GM23338 (cell line): ENCODE data around the gene LYST. TPM values are rescaled to one million over a fixed set of nuclear protein-coding genes. Genes with fewer than 3 reads are reported as not detected.
"Not testable (repeated sequence)": the region's sequence is repeated elsewhere in the genome, so short reads cannot be mapped to it uniquely, and the experiment has no call there.

ENCODE experiments used
- ATAC-seq: fragments of 200-7000 bp; cut with Tn5 transposase; 3 replicates; pipeline ENCODE4 v1.9.1; 2020
- DNase-seq: peaks from one replicate; pipeline ENCODE4 v3.0.0-alpha.2; 2015; ENCODE audit warnings: low spot score
- H2AFZ ChIP-seq: fragments of 200-600 bp; sonication (generic); 2 replicates; pipeline ENCODE4 v1.8.0; 2016; ENCODE audit warnings: antibody characterized with exemption, mild to moderate bottlenecking, moderate library complexity
- H3F3A ChIP-seq: fragments of 200-600 bp; sonication (generic); replicated peaks from 2 replicates; pipeline ENCODE4 v1.8.0; 2017; ENCODE audit warnings: antibody characterized with exemption, mixed run types, low read depth
- H3K27ac ChIP-seq: fragments of 200-600 bp; sonication (generic); 2 replicates; pipeline ENCODE4 v1.6.1; 2016; ENCODE audit warnings: low read depth
- H3K27me3 ChIP-seq: fragments of 200-600 bp; sonication (generic); 2 replicates; pipeline ENCODE4 v1.8.0; 2016; ENCODE audit warnings: mild to moderate bottlenecking, mixed run types, moderate library complexity; ENCODE audit not compliant: insufficient read depth
- H3K36me3 ChIP-seq: fragments of 200-600 bp; sonication (generic); 2 replicates; pipeline ENCODE4 v1.8.0; 2016; ENCODE audit warnings: mild to moderate bottlenecking; ENCODE audit not compliant: insufficient read depth
- H3K4me1 ChIP-seq: fragments of 200-600 bp; sonication (generic); 2 replicates; pipeline ENCODE4 v1.8.0; 2016; ENCODE audit warnings: mild to moderate bottlenecking, moderate library complexity; ENCODE audit not compliant: insufficient read depth
- H3K4me2 ChIP-seq: fragments of 200-600 bp; sonication (generic); 2 replicates; pipeline ENCODE4 v1.7.1; 2017; ENCODE audit warnings: mixed run types
- H3K4me3 ChIP-seq: fragments of 200-600 bp; sonication (generic); 2 replicates; pipeline ENCODE4 v1.6.1; 2016; ENCODE audit warnings: mixed run types
- H3K79me2 ChIP-seq: fragments of 200-600 bp; sonication (generic); replicated peaks from 2 replicates; pipeline ENCODE4 v1.8.0; 2017; ENCODE audit warnings: mild to moderate bottlenecking; ENCODE audit not compliant: insufficient read depth
- H3K9me2 ChIP-seq: fragments of 200-600 bp; sonication (generic); 2 replicates; pipeline ENCODE4 v1.8.0; 2017; ENCODE audit not compliant: insufficient read depth
- H4K20me1 ChIP-seq: fragments of 200-600 bp; sonication (generic); replicated peaks from 2 replicates; pipeline ENCODE4 v1.8.0; 2017; ENCODE audit warnings: mild to moderate bottlenecking; ENCODE audit not compliant: insufficient read depth
- H3K27ac Mint-ChIP-seq: 2 replicates; pipeline ENCODE4 v1.8.0; 2020; ENCODE audit warnings: inconsistent platforms, mild to moderate bottlenecking, moderate library complexity, mixed read lengths
- H3K27me3 Mint-ChIP-seq: 3 replicates; pipeline ENCODE4 v1.8.0; 2022; ENCODE audit warnings: low read depth, mild to moderate bottlenecking, moderate library complexity, mixed read lengths, inconsistent platforms; ENCODE audit not compliant: insufficient read depth, poor library complexity
- H3K36me3 Mint-ChIP-seq: 3 replicates; pipeline ENCODE4 v1.8.0; 2021; ENCODE audit warnings: low read depth, mild to moderate bottlenecking, inconsistent platforms, moderate library complexity, mixed read lengths
- H3K4me1 Mint-ChIP-seq: 3 replicates; pipeline ENCODE4 v1.8.0; 2020; ENCODE audit warnings: mild to moderate bottlenecking, inconsistent platforms, mixed read lengths
- H3K4me3 Mint-ChIP-seq: 3 replicates; pipeline ENCODE4 v1.8.0; 2021; ENCODE audit warnings: moderate library complexity, mild to moderate bottlenecking, inconsistent platforms, mixed read lengths
- H3K9me3 Mint-ChIP-seq: 3 replicates; pipeline ENCODE4 v1.8.0; 2020; ENCODE audit warnings: moderate library complexity, mild to moderate bottlenecking, inconsistent platforms, mixed read lengths
- CTCF ChIP-seq, 2 experiments: fragments of 200-600 bp in 1 of 2; sonication (generic) in 1 of 2; conservative IDR thresholded peaks; 2 replicates each; pipeline versions ENCODE4 v1.5.1 to v1.6.1; 2016 to 2017; ENCODE audit warnings: antibody characterized with exemption in 2 of 2, low read depth in 2 of 2, mild to moderate bottlenecking in 2 of 2, moderate library complexity in 1 of 2
- long read RNA-seq: library from polyadenylated mRNA; unstranded; transcript quantifications from one replicate; pipeline ENCODE4 v2.0.0, GENCODE V29; 2020; ENCODE audit not compliant: unreplicated experiment
- polyA plus RNA-seq: library from polyadenylated mRNA; unstranded; fragments of >200 nt; fragmentation: Nextera tagmentation; extraction: Ambion mirVana; gene quantifications from 2 replicates; pipeline ENCODE4 v1.2.1, GENCODE V29; 2016
- total RNA-seq: library from RNA; depleted of rRNA; stranded (reverse); fragments of >200 nt; shearing (Covaris generic); gene quantifications from 2 replicates; pipeline ENCODE4 v1.2.3, GENCODE V29; 2014; rRNA removed
- TF ChIP-seq, protein P1 (sequence below): IDR thresholded peaks from one replicate; pipeline ENCODE4 v1.6.1; 2018; ENCODE audit warnings: antibody characterized with exemption; ENCODE audit not compliant: unreplicated experiment

Gene LYST
- total RNA-seq (0.16 and 1.0 TPM in 2 replicates), polyA plus RNA-seq (0.14 and 0.21 TPM in 2 replicates)
- long read RNA-seq: 0 reads

DNA sequence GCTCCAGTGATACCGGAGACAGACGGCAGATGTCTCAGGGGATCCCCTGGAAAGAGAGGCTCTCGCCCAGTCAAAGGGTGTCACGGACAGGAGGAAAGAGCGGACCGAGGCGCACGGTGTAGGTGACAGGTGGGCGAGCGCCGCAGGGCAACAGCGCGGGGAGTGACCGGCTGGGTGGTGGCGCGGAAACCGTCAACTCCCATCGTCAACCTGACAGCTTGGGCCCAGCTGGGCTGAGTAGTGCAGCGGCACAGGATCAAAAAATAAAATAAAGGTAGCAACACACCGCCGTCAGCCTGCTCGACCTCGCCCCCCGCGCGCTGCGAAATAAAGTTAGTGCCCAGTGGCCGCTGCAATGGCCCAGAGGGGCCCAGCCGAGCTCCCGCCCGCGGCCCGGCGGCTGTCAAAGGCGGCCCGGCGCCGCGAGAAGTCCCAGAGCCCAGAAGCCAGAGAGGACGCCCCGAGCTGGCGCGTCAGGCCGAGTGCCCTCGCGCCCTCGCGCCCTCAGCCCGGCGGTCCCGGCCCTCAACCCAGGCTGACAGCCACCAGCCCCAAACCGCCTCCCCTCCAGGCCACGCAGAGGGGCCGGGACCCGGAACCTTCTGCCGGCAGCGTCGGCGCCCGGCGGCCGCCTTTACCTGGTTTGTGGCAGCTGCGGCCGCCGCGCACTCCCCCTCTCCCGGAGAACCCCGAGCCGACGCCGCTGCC lies at the start of gene LYST:
TSS of gene LYST (minus strand) at position 702 of the 708 bp plus-strand sequence. CDS start 36,489 bp downstream, outside the sequence.
- Histone ChIP-seq H3K27ac (peak within 1 kb of the TSS; percentile 77; the same call in 1 of the 2 replicates), H3K9me2 (no peaks in the 10 kb centered on the region), H3K4me3 (peak within 1 kb of the TSS; percentile 72), H3K4me1 (peaks cover 8% of the 10 kb centered on the region; the same call in 1 of the 2 replicates), H2AFZ (peak within 1 kb of the TSS; percentile 100), H3F3A (peaks cover 5% of the 10 kb centered on the region; the same call in 1 of the 2 replicates), H3K79me2 (no peaks in the 10 kb centered on the region), H3K4me2 (peak within 1 kb of the TSS; percentile 94), H3K27me3 (peaks cover 27% of the 10 kb centered on the region), H4K20me1 (no peaks in the 10 kb centered on the region), H3K36me3 (no peaks in the 10 kb centered on the region)
- peak; percentile 16 to 47; a peak in 2 of 4 replicates for TF ChIP-seq CTCF (conservative IDR thresholded peaks at IDR 0.05; ENCODE audit: low read depth in 2 of 2)
- TF ChIP-seq, protein P1, sequence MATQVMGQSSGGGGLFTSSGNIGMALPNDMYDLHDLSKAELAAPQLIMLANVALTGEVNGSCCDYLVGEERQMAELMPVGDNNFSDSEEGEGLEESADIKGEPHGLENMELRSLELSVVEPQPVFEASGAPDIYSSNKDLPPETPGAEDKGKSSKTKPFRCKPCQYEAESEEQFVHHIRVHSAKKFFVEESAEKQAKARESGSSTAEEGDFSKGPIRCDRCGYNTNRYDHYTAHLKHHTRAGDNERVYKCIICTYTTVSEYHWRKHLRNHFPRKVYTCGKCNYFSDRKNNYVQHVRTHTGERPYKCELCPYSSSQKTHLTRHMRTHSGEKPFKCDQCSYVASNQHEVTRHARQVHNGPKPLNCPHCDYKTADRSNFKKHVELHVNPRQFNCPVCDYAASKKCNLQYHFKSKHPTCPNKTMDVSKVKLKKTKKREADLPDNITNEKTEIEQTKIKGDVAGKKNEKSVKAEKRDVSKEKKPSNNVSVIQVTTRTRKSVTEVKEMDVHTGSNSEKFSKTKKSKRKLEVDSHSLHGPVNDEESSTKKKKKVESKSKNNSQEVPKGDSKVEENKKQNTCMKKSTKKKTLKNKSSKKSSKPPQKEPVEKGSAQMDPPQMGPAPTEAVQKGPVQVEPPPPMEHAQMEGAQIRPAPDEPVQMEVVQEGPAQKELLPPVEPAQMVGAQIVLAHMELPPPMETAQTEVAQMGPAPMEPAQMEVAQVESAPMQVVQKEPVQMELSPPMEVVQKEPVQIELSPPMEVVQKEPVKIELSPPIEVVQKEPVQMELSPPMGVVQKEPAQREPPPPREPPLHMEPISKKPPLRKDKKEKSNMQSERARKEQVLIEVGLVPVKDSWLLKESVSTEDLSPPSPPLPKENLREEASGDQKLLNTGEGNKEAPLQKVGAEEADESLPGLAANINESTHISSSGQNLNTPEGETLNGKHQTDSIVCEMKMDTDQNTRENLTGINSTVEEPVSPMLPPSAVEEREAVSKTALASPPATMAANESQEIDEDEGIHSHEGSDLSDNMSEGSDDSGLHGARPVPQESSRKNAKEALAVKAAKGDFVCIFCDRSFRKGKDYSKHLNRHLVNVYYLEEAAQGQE: no peak
- Mint-ChIP-seq H3K27me3 (peaks cover 18% of the 10 kb centered on the region), H3K4me1 (peaks cover 13% of the 10 kb centered on the region), H3K9me3 (no peaks in the 10 kb centered on the region), H3K36me3 (no peaks in the 10 kb centered on the region), H3K27ac (peak within 1 kb of the TSS; percentile 96), H3K4me3 (peak within 1 kb of the TSS; percentile 92)
- ATAC-seq (peak; percentile 71), DNase-seq (peak; percentile 65)

- H2AFZ ChIP-seq, H3K27me3 Mint-ChIP-seq, H3K27me3 ChIP-seq, H3K36me3 ChIP-seq, H3K9me3 Mint-ChIP-seq, H3K9me2 ChIP-seq, ATAC-seq, H3K4me3 ChIP-seq, H3F3A ChIP-seq, H3K36me3 Mint-ChIP-seq, H4K20me1 ChIP-seq, H3K27ac Mint-ChIP-seq, H3K27ac ChIP-seq, H3K4me3 Mint-ChIP-seq, H3K4me2 ChIP-seq, H3K79me2 ChIP-seq, DNase-seq, H3K4me1 ChIP-seq: not testable (repeated sequence)
- peaks cover 19% of the 10 kb centered on the region for H3K4me1 Mint-ChIP-seq
Measured at GRCh38 chr1:235915489-235915888, 48.8 kb upstream of the LYST start.
